Fibroblast of lung (primary cell): ENCODE data around the gene CARHSP1. TPM values are rescaled to one million over a fixed set of nuclear protein-coding genes. Genes with fewer than 3 reads are reported as not detected.
"Not testable (repeated sequence)": the region's sequence is repeated elsewhere in the genome, so short reads cannot be mapped to it uniquely, and the experiment has no call there.

ENCODE experiments used
- DNase-seq, 2 donors: peaks; one replicate each; pipeline versions ENCODE4 v3.0.0 to v3.0.0-alpha.2; 2010; ENCODE audit warnings: low read depth in 2 of 2
- H2AFZ ChIP-seq: 2 replicates; pipeline ENCODE4 v1.5.1; 2012; ENCODE audit warnings: low read length, control low read depth, inconsistent platforms
- H3K27ac ChIP-seq: 2 replicates; pipeline ENCODE4 v1.5.1; 2011; ENCODE audit warnings: low read length, control low read depth; ENCODE audit not compliant: insufficient read depth
- H3K27me3 ChIP-seq: 2 replicates; pipeline ENCODE4 v1.5.1; 2011; ENCODE audit warnings: mild to moderate bottlenecking, low read length; ENCODE audit not compliant: control insufficient read depth, insufficient read depth
- H3K36me3 ChIP-seq: 2 replicates; pipeline ENCODE4 v1.5.1; 2011; ENCODE audit warnings: low read length; ENCODE audit not compliant: control insufficient read depth, insufficient read depth
- H3K4me1 ChIP-seq: 2 replicates; pipeline ENCODE4 v1.5.1; 2011; ENCODE audit warnings: low read length; ENCODE audit not compliant: control insufficient read depth, insufficient read depth; ENCODE audit errors: extremely low read depth
- H3K4me2 ChIP-seq: 2 replicates; pipeline ENCODE4 v1.5.1; 2011; ENCODE audit warnings: low read length, control low read depth; ENCODE audit not compliant: insufficient read depth; ENCODE audit errors: extremely low read depth
- H3K4me3 ChIP-seq, 4 experiments: fragments of 200-600 bp in 1 of 4; sonication (generic) in 1 of 4; replicated peaks in 1 of 4; 2 replicates each; pipeline ENCODE4 v1.5.1; 2011 to 2016; ENCODE audit warnings: low read length in 4 of 4, low read depth in 3 of 4, mild to moderate bottlenecking in 3 of 4, control low read depth in 2 of 4, inconsistent platforms in 1 of 4, mixed read lengths in 1 of 4; ENCODE audit not compliant: insufficient read depth in 1 of 4; ENCODE audit errors: control extremely low read depth in 1 of 4
- H3K79me2 ChIP-seq: 2 replicates; pipeline ENCODE4 v1.5.1; 2012; ENCODE audit warnings: mild to moderate bottlenecking, low read length, inconsistent platforms; ENCODE audit not compliant: control insufficient read depth, insufficient read depth
- H3K9ac ChIP-seq: 2 replicates; pipeline ENCODE4 v1.5.1; 2011; ENCODE audit warnings: mild to moderate bottlenecking, low read length, control low read depth; ENCODE audit not compliant: insufficient read depth
- H3K9me3 ChIP-seq: 2 replicates; pipeline ENCODE4 v1.5.1; 2012; ENCODE audit warnings: low read depth, low read length; ENCODE audit not compliant: control insufficient read depth, insufficient read depth
- H4K20me1 ChIP-seq: 2 replicates; pipeline ENCODE4 v1.5.1; 2011; ENCODE audit warnings: low read length; ENCODE audit not compliant: control insufficient read depth, insufficient read depth; ENCODE audit errors: extremely low read depth
- CTCF ChIP-seq, 2 donors: IDR thresholded peaks in 1 of 2; conservative IDR thresholded peaks in 1 of 2; 1 replicate in 1 of 2; 2 replicates in 1 of 2; pipeline ENCODE4 v1.5.1; 2011 to 2012; ENCODE audit warnings: low read length in 2 of 2, control low read depth in 1 of 2, inconsistent platforms in 1 of 2, low read depth in 1 of 2, mild to moderate bottlenecking in 1 of 2
- EZH2 ChIP-seq: IDR thresholded peaks from 2 replicates; pipeline ENCODE4 v1.5.1; 2012; ENCODE audit warnings: low read length, control low read depth, mild to moderate bottlenecking; ENCODE audit errors: missing control alignments
- polyA plus RNA-seq, 2 donors: library from polyadenylated mRNA; depleted of rRNA in 1 of 2; stranded (reverse) in 1 of 2; unstranded in 1 of 2; fragments of >200 nt; gene quantifications; 2 replicates each; pipeline ENCODE4 v1.2.1, GENCODE V29; 2011 to 2012; ENCODE audit warnings: missing spikeins in 1 of 2
- total RNA-seq: library from RNA; depleted of rRNA; stranded (reverse); fragments of >200 nt; gene quantifications from 2 replicates; pipeline ENCODE4 v1.2.1, GENCODE V29; 2014

Gene CARHSP1
- total and polyA plus RNA-seq, 2 donors (not counting 1 experiment from before 2014, with no cell fraction given) = 90.9 to 108 TPM

DNA sequence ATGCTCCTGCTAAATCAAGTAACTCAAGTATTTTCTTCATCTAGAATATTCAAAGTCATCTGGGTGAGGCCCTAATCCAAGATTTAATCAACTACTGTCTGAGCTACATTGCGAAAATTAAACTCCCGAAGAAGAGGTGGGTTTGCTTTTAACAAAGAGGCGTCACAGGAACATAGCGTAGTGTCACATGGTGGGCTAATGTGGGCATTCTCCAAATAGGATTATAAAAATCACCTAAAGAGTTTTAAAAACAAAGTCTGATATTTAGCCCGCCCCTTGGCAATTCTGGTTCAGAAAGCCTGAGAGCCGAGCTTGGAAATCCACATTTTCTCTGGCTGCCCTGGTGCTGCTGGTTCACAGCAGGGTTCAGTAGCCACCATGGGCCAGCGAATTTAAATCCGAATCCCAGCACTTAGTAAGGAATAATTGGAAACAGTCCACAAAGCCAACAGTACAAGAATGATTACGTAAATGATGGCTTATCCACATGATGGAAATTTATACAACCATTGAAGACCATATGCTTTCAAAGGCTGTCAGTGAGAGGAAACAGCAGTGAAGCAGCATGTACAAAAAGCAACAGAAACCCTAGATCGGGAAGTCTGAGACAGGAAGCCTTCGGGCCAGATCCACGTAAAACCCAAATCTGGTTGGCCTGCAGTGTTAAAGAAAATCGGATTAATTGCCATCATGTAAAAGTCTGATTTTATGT is 62.4 kb downstream of the CARHSP1 start:
- Histone ChIP-seq H3K36me3 (peaks cover 17% of the 10 kb centered on the region), H3K9me3 (no peaks in the 10 kb centered on the region), H3K4me3 (no peak overlapping the region), H3K9ac (no peak overlapping the region), H2AFZ (no peak overlapping the region), H3K79me2 (peaks cover 23% of the 10 kb centered on the region), H3K27me3 (no peaks in the 10 kb centered on the region), H4K20me1 (no peaks in the 10 kb centered on the region), H3K4me1 (no peaks in the 10 kb centered on the region), H3K4me2 (no peak overlapping the region), H3K27ac (no peak overlapping the region)
- peak in 1 of 2 donors; percentile 38 for DNase-seq
- no peak for TF ChIP-seq EZH2
- TF ChIP-seq CTCF (conservative IDR thresholded peaks at IDR 0.05 in 1 of 2, IDR thresholded peaks at IDR 0.05 in 1 of 2; ENCODE audit: low read depth in 1 of 2, low read length in 2 of 2) = no peak

- no peak for DNase-seq
- peaks cover 44% of the 10 kb centered on the region for H3K79me2 ChIP-seq
- no peaks in the 10 kb centered on the region for H4K20me1 ChIP-seq
- H3K27me3 ChIP-seq = no peaks in the 10 kb centered on the region
- no peak overlapping the region for H3K27ac ChIP-seq
- H3K4me1 ChIP-seq = peaks cover 2% of the 10 kb centered on the region
- peaks cover 19% of the 10 kb centered on the region for H3K36me3 ChIP-seq
- no peak overlapping the region for H3K4me3 ChIP-seq
- H3K9ac ChIP-seq = no peak overlapping the region
- H2AFZ ChIP-seq = no peak overlapping the region
- TF ChIP-seq CTCF (conservative IDR thresholded peaks at IDR 0.05 in 1 of 2, IDR thresholded peaks at IDR 0.05 in 1 of 2; ENCODE audit: low read depth in 1 of 2, low read length in 2 of 2) (no peak), EZH2 (no peak)
- H3K4me2 ChIP-seq = no peak overlapping the region
- H3K9me3 ChIP-seq = no peaks in the 10 kb centered on the region
Observed at GRCh38 chr16:8804313-8804712, 64.5 kb downstream of the CARHSP1 start.

DNA sequence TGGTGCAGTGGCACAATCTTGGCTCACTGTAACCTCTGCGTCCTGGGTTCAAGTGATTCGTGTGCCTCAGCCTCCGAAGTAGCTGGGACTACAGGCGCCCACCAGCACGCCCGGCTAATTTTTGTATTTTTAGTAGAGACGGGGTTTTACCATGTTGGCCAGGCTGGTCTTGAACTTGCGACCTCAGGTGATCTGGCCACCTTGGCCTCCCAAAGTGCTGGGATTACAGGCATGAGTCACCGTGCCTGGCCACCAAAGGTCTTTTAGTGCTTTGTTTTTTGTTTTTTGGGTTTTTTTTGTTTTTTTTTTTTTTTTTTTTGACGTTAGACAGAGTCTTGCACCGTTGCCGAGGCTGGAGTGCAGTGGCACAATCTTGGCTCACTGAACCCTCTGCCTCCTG is 65.1 kb downstream of the CARHSP1 start:
- not testable (repeated sequence) for H3K4me3 ChIP-seq, DNase-seq, H3K27me3 ChIP-seq, H4K20me1 ChIP-seq, H3K9me3 ChIP-seq, H3K27ac ChIP-seq, H3K4me2 ChIP-seq, H3K4me1 ChIP-seq, H3K9ac ChIP-seq, H2AFZ ChIP-seq
- H3K36me3 ChIP-seq = peaks cover 19% of the 10 kb centered on the region
- peaks cover 50% of the 10 kb centered on the region for H3K79me2 ChIP-seq

Other genes with a start within 250 kb of the CARHSP1 start
- gene METTL22, start 247.3 kb downstream of the CARHSP1 start, total RNA-seq = 18.5 and 27.4 TPM in 2 replicates
- 30.7 and 30.8 TPM in 2 replicates for gene METTL22, start 247.3 kb downstream of the CARHSP1 start, polyA plus RNA-seq
- 1.3 and 1.8 TPM in 2 replicates for gene ABAT, start 194.4 kb downstream of the CARHSP1 start, total RNA-seq
- gene ABAT, start 194.4 kb downstream of the CARHSP1 start, polyA plus RNA-seq = 1.8 and 2.2 TPM in 2 replicates
- 5.6 and 6.8 TPM in 2 replicates for gene TMEM186, start 71.4 kb downstream of the CARHSP1 start, total RNA-seq
- 6.6 and 8.6 TPM in 2 replicates for gene TMEM186, start 71.4 kb downstream of the CARHSP1 start, polyA plus RNA-seq
- 17.2 and 19.5 TPM in 2 replicates for gene PMM2, start 71.2 kb downstream of the CARHSP1 start, total RNA-seq
- gene PMM2, start 71.2 kb downstream of the CARHSP1 start, polyA plus RNA-seq = 42.1 and 49.3 TPM in 2 replicates
- gene LITAFD, start 13.3 kb upstream of the CARHSP1 start, total RNA-seq = not detected in 2 replicates
- gene LITAFD, start 13.3 kb upstream of the CARHSP1 start, polyA plus RNA-seq = not detected in 2 replicates
- 48.7 and 49.3 TPM in 2 replicates for gene USP7, start 94.9 kb upstream of the CARHSP1 start, total RNA-seq
- 22.5 and 27.5 TPM in 2 replicates for gene USP7, start 94.9 kb upstream of the CARHSP1 start, polyA plus RNA-seq
- 45.2 and 57.3 TPM in 2 replicates for gene HAPSTR1, start 222.6 kb upstream of the CARHSP1 start, total RNA-seq
- 33.2 and 37.5 TPM in 2 replicates for gene HAPSTR1, start 222.6 kb upstream of the CARHSP1 start, polyA plus RNA-seq